Lower leg skin (tissue), 3 donors: ENCODE measurements around the gene CDKAL1.
"Not testable (repeated sequence)": the region's sequence is repeated elsewhere in the genome, so short reads cannot be mapped to it uniquely, and the experiment has no call there.

Source experiments
- CTCF ChIP-seq, 3 donors: fragments of 450-650 bp; IDR thresholded peaks; one replicate each; pipeline ENCODE4 v1.5.1; 2016; ENCODE audit warnings: antibody characterized with exemption in 3 of 3, mild to moderate bottlenecking in 3 of 3, moderate library complexity in 2 of 3
- POLR2A ChIP-seq, 2 donors: fragments of 450-650 bp; IDR thresholded peaks; one replicate each; pipeline ENCODE4 v1.6.1; 2016 to 2017; ENCODE audit warnings: antibody characterized with exemption in 2 of 2, mild to moderate bottlenecking in 1 of 2, moderate library complexity in 1 of 2

GRCh38 chr6:20831251-20831650 is 297.0 kb downstream of the CDKAL1 start:
- TF ChIP-seq CTCF, POLR2A (IDR thresholded peaks at IDR 0.05): not testable (repeated sequence)
